Nucleus accumbens (tissue), 56 donors: ENCODE results near the gene MYH8.

Experiments
- DNase-seq, 56 donors: peaks; one replicate each; lab custom pipeline; 2025; lab: John Stamatoyannopoulos, UW

MYH8 gene

GRCh38 chr17:10385871-10386270 is 35.9 kb downstream of the MYH8 start:
- no peak for DNase-seq

GRCh38 chr17:10384175-10384574 is 37.6 kb downstream of the MYH8 start:
- no peak for DNase-seq

GRCh38 chr17:10380631-10381408 is 40.9 kb downstream of the MYH8 start:
- DNase-seq: no peak

GRCh38 chr17:10372906-10373305 is 48.8 kb downstream of the MYH8 start, which contains the start of gene MYH13:
TSS of gene MYH13 (minus strand) at chr17:10373006. CDS start at chr17:10364530, 8,476 bp downstream.
- DNase-seq: no peak

GRCh38 chr17:10370016-10370608 is 51.6 kb downstream of the MYH8 start:
- no peak for DNase-seq

GRCh38 chr17:10369239-10369638 is 52.5 kb downstream of the MYH8 start:
- no peak for DNase-seq

GRCh38 chr17:10368561-10368960 is 53.2 kb downstream of the MYH8 start:
- DNase-seq: no peak

GRCh38 chr17:10360578-10360977 is 61.2 kb downstream of the MYH8 start:
- DNase-seq: no peak

GRCh38 chr17:10357768-10358167 is 64.0 kb downstream of the MYH8 start:
- peak in 2 of 56 donors; percentile 1 to 3 for DNase-seq

GRCh38 chr17:10354651-10355050 is 67.1 kb downstream of the MYH8 start:
- no peak for DNase-seq

GRCh38 chr17:10352893-10353292 is 68.9 kb downstream of the MYH8 start:
- peak in 1 of 56 donors; percentile 10 for DNase-seq

GRCh38 chr17:10349403-10349802 is 72.3 kb downstream of the MYH8 start:
- DNase-seq: no peak

GRCh38 chr17:10344816-10345215 is 76.9 kb downstream of the MYH8 start:
- DNase-seq: no peak
